Central memory CD8-positive, alpha-beta T cell (primary cell): Measurements from ENCODE around the gene USF3.
"Not testable (repeated sequence)": the region's sequence is repeated elsewhere in the genome, so short reads cannot be mapped to it uniquely, and the experiment has no call there.

Experiments
- ATAC-seq: fragments of 150-1000 bp; cut with Tn5 transposase; replicated peaks from 2 replicates; pipeline ENCODE4 v1.10.0; 2022; ENCODE audit warnings: mild to moderate bottlenecking, moderate FRiP score, moderate number of reproducible peaks; ENCODE audit not compliant: poor library complexity, severe bottlenecking; ENCODE audit errors: extremely low read depth
- DNase-seq, 2 donors: peaks; one replicate each; pipeline ENCODE4 v3.0.0; 2021; ENCODE audit warnings: low spot score in 2 of 2
- H3K27ac Mint-ChIP-seq: one replicate; pipeline ENCODE4 v1.8.0; 2022; ENCODE audit warnings: low read depth, mild to moderate bottlenecking, moderate library complexity, mixed read lengths
- H3K27me3 Mint-ChIP-seq: one replicate; pipeline ENCODE4 v1.8.0; 2022; ENCODE audit warnings: mixed read lengths
- H3K36me3 Mint-ChIP-seq: one replicate; pipeline ENCODE4 v1.8.0; 2022; ENCODE audit warnings: mild to moderate bottlenecking, moderate library complexity, mixed read lengths; ENCODE audit not compliant: insufficient read depth
- H3K4me1 Mint-ChIP-seq: one replicate; pipeline ENCODE4 v1.8.0; 2022; ENCODE audit warnings: mixed read lengths
- H3K4me3 Mint-ChIP-seq: one replicate; pipeline ENCODE4 v1.8.0; 2022; ENCODE audit warnings: mild to moderate bottlenecking, moderate library complexity, mixed read lengths
- H3K9me3 Mint-ChIP-seq: one replicate; pipeline ENCODE4 v1.8.0; 2022; ENCODE audit warnings: mixed read lengths

USF3 gene

GRCh38 chr3:113660458-113660857 lies 36.0 kb downstream of the USF3 start:
- no peak overlapping the region for H3K27ac Mint-ChIP-seq
- no peak overlapping the region for H3K4me3 Mint-ChIP-seq
- no peaks in the 10 kb centered on the region for H3K9me3 Mint-ChIP-seq
- peaks cover 19% of the 10 kb centered on the region for H3K4me1 Mint-ChIP-seq
- H3K36me3 Mint-ChIP-seq, result peaks cover 35% of the 10 kb centered on the region
- DNase-seq, result no peak
- H3K27me3 Mint-ChIP-seq, result no peaks in the 10 kb centered on the region
- ATAC-seq, result no peak

GRCh38 chr3:113659996-113660395 lies 36.4 kb downstream of the USF3 start:
- Mint-ChIP-seq H3K27me3 (no peaks in the 10 kb centered on the region), H3K4me3 (no peak overlapping the region)

GRCh38 chr3:113659101-113659541 lies 37.3 kb downstream of the USF3 start:
- peaks cover 34% of the 10 kb centered on the region for H3K36me3 Mint-ChIP-seq

More at GRCh38 chr3:113659996-113660395, 36.4 kb downstream of the USF3 start:
- Mint-ChIP-seq H3K27ac (no peak overlapping the region), H3K9me3 (no peaks in the 10 kb centered on the region), H3K36me3 (peaks cover 34% of the 10 kb centered on the region), H3K4me1 (peaks cover 18% of the 10 kb centered on the region)
- DNase-seq (no peak), ATAC-seq (no peak)

GRCh38 chr3:113658107-113658506 lies 38.3 kb downstream of the USF3 start:
- ATAC-seq, result no peak
- Mint-ChIP-seq H3K4me3 (no peak overlapping the region), H3K27ac (no peak overlapping the region), H3K9me3 (no peaks in the 10 kb centered on the region), H3K4me1 (peaks cover 19% of the 10 kb centered on the region), H3K27me3 (no peaks in the 10 kb centered on the region), H3K36me3 (peaks cover 34% of the 10 kb centered on the region)
- DNase-seq, result no peak

More at GRCh38 chr3:113659101-113659541, 37.3 kb downstream of the USF3 start:
- Mint-ChIP-seq H3K9me3 (no peaks in the 10 kb centered on the region), H3K27ac (no peak overlapping the region), H3K4me3 (no peak overlapping the region), H3K4me1 (peaks cover 19% of the 10 kb centered on the region), H3K27me3 (no peaks in the 10 kb centered on the region)
- DNase-seq (no peak), ATAC-seq (no peak)

GRCh38 chr3:113654851-113655250 lies 41.6 kb downstream of the USF3 start:
- no peak for ATAC-seq
- H3K4me3 Mint-ChIP-seq, result no peak overlapping the region
- no peaks in the 10 kb centered on the region for H3K9me3 Mint-ChIP-seq
- no peaks in the 10 kb centered on the region for H3K27me3 Mint-ChIP-seq
- H3K27ac Mint-ChIP-seq, result no peak overlapping the region
- H3K4me1 Mint-ChIP-seq, result peaks cover 19% of the 10 kb centered on the region
- peaks cover 18% of the 10 kb centered on the region for H3K36me3 Mint-ChIP-seq
- DNase-seq, result no peak

GRCh38 chr3:113654310-113654709 lies 42.1 kb downstream of the USF3 start:
- Mint-ChIP-seq H3K4me3 (no peak overlapping the region), H3K4me1 (peaks cover 14% of the 10 kb centered on the region)

GRCh38 chr3:113649174-113649845 lies 47.1 kb downstream of the USF3 start:
- Mint-ChIP-seq H3K27me3 (no peaks in the 10 kb centered on the region), H3K4me1 (no peaks in the 10 kb centered on the region), H3K36me3 (peaks cover 6% of the 10 kb centered on the region), H3K4me3 (no peak overlapping the region), H3K27ac (no peak overlapping the region), H3K9me3 (peaks cover 11% of the 10 kb centered on the region)
- DNase-seq (no peak), ATAC-seq (no peak)

More at GRCh38 chr3:113654310-113654709, 42.1 kb downstream of the USF3 start:
- DNase-seq, result no peak
- Mint-ChIP-seq H3K27ac (no peak overlapping the region), H3K36me3 (peaks cover 15% of the 10 kb centered on the region), H3K27me3 (no peaks in the 10 kb centered on the region), H3K9me3 (no peaks in the 10 kb centered on the region)
- ATAC-seq, result no peak

GRCh38 chr3:113648524-113648923 lies 47.9 kb downstream of the USF3 start:
- peaks cover 16% of the 10 kb centered on the region for H3K9me3 Mint-ChIP-seq
- H3K27ac Mint-ChIP-seq, result no peak overlapping the region
- ATAC-seq, result no peak
- H3K27me3 Mint-ChIP-seq, result no peaks in the 10 kb centered on the region
- H3K36me3 Mint-ChIP-seq, result peaks cover 6% of the 10 kb centered on the region
- DNase-seq, result no peak
- H3K4me3 Mint-ChIP-seq, result no peak overlapping the region
- no peaks in the 10 kb centered on the region for H3K4me1 Mint-ChIP-seq

- no peak for ATAC-seq
These were observed 52.9 kb downstream of the USF3 start for GRCh38 chr3:113643583-113643982.

GRCh38 chr3:113638910-113639309 lies 57.5 kb downstream of the USF3 start:
- H3K27ac Mint-ChIP-seq, result no peak overlapping the region
- peaks cover under 1% of the 10 kb centered on the region for H3K9me3 Mint-ChIP-seq
- no peaks in the 10 kb centered on the region for H3K27me3 Mint-ChIP-seq
- no peaks in the 10 kb centered on the region for H3K4me1 Mint-ChIP-seq
- DNase-seq (no peak), ATAC-seq (no peak)
- H3K4me3 Mint-ChIP-seq, result no peak overlapping the region
- H3K36me3 Mint-ChIP-seq, result peaks cover 4% of the 10 kb centered on the region

More at GRCh38 chr3:113643583-113643982, 52.9 kb downstream of the USF3 start:
- Mint-ChIP-seq H3K4me1 (no peaks in the 10 kb centered on the region), H3K36me3 (no peaks in the 10 kb centered on the region), H3K4me3 (no peak overlapping the region), H3K27me3 (no peaks in the 10 kb centered on the region), H3K9me3 (peaks cover 16% of the 10 kb centered on the region), H3K27ac (no peak overlapping the region)
- no peak for DNase-seq

- Mint-ChIP-seq H3K36me3 (peaks cover 4% of the 10 kb centered on the region), H3K4me1 (no peaks in the 10 kb centered on the region), H3K27ac (no peak overlapping the region), H3K9me3 (no peaks in the 10 kb centered on the region), H3K27me3 (no peaks in the 10 kb centered on the region), H3K4me3 (no peak overlapping the region)
- no peak for ATAC-seq
- no peak for DNase-seq
These were observed 58.7 kb downstream of the USF3 start for GRCh38 chr3:113637756-113638155.

- not testable (repeated sequence) for H3K36me3 Mint-ChIP-seq, H3K27me3 Mint-ChIP-seq, H3K4me1 Mint-ChIP-seq, H3K27ac Mint-ChIP-seq, H3K9me3 Mint-ChIP-seq, ATAC-seq, H3K4me3 Mint-ChIP-seq, DNase-seq
These were observed 60.4 kb downstream of the USF3 start for GRCh38 chr3:113636034-113636433.

- no peaks in the 10 kb centered on the region for H3K27me3 Mint-ChIP-seq
- H3K4me3 Mint-ChIP-seq, result no peak overlapping the region
- no peak overlapping the region for H3K27ac Mint-ChIP-seq
- DNase-seq (no peak), ATAC-seq (no peak)
- no peaks in the 10 kb centered on the region for H3K4me1 Mint-ChIP-seq
- H3K9me3 Mint-ChIP-seq, result no peaks in the 10 kb centered on the region
- H3K36me3 Mint-ChIP-seq, result peaks cover 5% of the 10 kb centered on the region
These were observed 61.5 kb downstream of the USF3 start for GRCh38 chr3:113634782-113635474.
